NCI-H524 (cell line): ENCODE data around the gene MPG.

Source experiments
- DNase-seq, 2 experiments: peaks; one replicate each; lab custom pipeline; 2025; lab: John Stamatoyannopoulos, UW

The MPG gene

DNA sequence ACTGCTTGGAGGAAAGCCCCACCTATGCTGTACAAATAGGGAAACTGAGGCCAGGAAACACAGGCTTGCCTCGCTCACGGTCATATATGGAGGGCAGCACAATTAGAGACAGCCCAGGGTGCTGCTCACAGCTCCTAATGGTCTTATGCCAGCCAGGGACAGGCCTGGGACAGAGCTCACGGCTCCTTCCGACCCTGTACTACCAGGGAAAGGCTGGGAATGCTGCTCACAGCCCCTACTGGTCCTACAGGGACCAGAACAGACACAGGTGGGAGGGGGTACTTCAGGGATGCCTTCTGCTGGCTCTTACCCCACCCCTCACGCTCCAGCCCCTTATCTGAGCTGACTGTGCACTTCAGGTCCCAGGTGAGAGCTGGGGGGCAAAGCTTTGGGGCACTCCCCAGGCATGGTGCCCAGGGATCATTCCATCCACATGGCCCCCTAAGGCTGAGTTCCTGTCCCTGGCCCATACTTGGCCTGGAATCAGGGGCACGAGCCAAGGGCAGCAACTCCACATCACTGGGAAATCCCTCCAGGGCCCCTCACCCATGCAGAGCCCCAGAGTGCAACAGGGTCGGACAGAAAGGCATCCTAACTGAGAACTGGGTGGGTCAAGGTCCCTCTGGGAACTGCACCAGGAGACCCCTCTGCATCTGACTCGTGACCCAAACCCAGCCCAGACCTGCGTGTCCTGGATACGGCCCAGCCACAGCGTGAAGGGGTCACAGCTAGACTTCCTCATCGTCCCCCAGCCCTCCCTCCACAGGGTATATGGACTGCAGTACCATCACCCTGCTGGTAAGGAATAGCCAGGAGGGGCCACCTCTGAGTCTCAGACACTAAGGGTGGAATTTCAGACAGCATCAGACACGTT lies 11.5 kb upstream of the MPG start:
- DNase-seq = no peak

DNA sequence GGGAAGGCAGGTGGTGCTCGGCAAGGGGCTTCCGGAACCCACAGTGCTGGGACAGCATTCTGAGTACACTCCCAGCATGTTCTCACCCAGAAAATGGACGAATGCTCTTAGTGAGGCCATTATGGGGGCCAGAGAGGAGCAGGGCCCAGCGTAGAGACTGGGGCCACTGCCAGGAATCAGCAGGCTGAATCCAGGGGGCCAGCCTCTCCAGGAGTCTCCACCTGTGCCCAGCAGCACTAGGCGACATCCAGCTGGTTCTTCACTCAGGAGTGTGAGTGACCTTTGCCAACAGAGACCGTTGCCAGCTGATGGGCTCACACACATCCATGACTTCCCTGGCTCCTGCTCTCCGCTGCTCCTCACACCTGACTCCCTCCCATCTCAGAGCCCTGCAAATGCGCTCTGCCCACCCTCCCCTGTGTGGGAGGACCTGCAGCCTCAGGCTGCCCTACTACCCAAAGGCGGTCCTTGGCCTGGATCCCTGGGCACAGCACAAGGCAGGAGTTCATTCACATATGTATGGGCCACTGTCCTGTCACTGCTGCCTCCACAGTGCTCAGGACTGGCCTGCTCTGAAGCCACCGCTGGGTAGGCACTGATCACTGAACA lies 10.7 kb upstream of the MPG start:
- DNase-seq = no peak

DNA sequence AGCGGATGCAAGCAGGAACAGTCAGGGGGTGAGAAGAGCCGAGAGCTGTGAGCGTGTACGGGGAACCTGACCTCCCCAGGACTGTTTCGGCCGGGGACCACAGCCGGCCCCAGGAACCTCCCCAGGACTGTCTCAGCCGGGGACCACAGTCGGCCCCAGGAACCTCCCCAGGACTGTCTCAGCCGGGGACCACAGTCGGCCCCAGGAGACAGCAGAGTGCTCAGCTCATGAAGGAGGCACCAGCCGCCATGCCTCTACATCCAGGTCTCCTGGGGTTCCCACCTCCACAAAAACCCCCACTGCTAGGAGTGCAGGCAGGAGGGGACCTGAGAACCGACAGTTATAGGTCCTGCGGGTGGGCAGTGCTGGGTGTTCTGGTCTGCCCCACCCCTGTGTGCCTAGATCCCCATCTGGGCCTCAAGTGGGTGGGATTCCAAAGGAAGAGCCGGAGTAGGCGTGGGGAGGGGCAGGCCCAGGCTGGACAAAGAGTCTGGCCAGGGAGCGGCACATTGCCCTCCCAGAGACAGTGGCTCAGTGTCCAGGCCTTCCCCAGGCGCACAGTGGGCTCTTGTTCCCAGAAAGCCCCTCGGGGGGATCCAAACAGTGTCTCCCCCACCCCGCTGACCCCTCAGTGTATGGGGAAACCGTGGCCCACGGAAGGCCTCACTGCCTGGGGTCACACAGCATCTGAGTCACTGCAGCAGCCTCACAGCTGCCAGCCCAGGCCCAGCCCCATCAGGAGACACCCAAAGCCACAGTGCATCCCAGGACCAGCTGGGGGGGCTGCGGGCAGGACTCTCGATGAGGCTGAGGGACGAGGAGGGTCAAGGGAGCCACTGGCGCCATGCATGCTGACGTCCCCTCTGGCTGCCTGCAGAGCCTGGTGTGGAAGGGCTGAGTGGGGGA lies 9.9 kb upstream of the MPG start:
- no peak for DNase-seq

DNA sequence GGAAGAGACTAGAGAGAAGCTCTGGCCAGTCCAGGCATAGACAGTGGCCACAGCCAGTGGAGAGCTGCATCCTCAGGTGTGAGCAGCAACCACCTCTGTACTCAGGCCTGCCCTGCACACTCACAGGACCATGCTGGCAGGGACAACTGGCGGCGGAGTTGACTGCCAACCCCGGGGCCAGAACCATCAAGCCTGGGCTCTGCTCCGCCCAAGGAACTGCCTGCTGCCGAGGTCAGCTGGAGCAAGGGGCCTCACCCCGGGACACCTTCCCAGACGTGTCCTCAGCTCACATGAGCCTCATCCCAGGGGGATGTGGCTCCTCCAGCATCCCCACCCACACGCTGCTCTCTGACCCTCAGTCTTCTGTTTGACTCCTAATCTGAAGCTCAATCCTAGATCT lies 8.8 kb upstream of the MPG start:
- peak in 1 of 2 experiments; percentile 19 for DNase-seq

DNA sequence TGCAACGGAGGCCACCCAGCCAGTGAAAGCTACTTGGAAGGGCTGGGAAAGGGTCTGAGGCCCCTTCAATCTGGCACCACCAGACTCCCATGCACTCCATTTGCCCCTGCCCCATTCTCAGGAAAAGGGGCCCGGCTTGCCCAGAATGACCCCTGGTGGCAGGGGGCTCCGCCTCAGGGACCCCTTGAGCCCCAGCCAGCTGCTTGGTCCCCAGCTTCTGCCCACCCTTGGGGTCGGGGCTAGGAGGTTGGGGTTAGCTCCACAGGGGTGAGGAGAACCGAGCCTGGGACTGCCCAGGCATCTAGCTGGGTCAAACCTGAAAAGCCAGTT lies 6.8 kb upstream of the MPG start:
- no peak for DNase-seq

DNA sequence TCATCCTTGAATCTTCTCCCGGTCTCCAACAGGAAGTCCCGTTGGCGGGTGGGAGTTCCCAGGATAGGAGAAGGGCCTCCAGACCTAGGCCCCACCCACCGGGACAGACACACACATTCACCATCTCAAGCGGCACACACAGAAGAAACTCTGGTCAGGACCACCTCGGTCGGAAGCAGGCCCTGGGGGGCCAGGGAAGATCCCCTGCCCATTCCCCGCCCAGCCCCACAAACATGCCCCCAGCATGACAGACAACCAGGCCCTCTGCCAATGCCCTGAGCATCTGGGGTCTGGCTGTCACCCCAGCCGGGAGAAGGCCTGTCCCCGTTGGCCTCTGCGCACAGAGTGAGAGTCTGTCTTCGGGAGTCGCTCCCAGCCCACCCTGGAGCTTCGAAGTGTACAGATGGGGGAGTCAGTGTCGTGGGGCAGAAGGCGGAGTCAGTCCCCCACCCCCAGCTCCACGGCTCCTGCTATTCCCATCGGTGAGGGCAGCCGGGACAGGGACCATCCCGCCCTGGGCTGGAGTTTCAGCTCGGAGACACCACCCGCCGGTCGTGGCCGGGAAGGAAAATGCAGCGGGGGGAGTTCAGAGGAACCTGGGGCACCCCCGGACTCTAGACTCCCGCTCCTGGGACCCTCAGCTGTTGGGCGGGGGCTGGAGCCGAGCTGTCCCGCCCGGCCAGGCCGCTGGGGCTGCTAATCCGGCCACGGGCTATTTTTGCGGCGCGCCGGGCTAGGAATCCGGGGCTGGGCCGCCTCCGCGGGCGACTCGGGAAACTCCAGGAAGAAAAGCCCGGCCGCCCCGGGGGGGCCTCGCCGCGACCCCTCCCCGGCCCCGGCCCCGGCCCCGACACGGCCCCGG lies 6.3 kb upstream of the MPG start:
- no peak for DNase-seq

DNA sequence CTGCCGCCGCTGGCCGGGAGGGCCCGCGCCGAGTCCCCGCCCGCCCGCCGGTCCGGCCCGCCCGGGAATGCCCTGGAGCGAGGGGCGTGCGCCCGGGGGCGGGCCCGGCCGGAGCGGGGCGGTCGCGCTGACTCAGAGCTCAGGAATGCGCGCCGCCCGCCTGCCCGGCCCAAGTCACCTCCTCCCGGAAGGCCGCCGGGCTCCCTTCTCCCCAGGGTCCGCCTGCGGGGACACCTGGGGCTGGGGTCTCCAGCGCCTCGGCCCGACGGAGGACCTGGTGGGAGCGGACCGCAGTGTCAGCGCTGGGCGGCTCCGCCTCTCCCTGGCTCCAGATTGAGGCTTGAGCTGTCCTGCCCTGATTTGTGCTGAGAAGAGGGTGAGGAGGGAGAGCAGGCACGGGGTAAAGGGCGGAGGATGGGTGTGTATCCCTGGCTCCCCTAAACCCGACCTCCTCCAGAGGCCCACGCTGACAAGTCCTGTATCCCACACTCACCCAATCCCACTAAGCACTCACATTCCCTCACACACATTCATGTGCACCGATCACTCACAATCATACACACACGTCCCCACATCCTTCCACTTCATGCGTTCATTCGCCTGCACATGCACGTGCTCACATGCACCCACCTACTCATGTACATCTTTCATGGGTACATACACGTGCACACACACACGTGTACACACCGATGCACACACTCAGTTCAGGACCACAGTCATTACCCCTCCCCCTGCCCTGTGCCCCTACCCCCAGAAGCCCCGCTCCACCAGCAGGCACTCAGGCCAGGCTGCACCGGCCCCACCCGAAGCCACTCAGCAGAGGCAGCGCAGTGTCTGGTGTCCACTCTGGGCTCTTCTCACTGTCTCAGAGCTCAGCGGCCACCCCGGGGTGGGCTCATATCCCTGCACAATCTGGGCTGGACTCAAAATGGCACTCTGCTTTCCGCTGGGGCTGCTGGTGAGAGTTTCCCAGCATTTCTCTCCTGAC lies 5.2 kb upstream of the MPG start, which contains the start of gene RHBDF1:
RHBDF1 (minus strand) TSS at position 71 of the 988 bp plus-strand sequence. CDS start 7,616 bp downstream, outside the sequence.
- DNase-seq = no peak

DNA sequence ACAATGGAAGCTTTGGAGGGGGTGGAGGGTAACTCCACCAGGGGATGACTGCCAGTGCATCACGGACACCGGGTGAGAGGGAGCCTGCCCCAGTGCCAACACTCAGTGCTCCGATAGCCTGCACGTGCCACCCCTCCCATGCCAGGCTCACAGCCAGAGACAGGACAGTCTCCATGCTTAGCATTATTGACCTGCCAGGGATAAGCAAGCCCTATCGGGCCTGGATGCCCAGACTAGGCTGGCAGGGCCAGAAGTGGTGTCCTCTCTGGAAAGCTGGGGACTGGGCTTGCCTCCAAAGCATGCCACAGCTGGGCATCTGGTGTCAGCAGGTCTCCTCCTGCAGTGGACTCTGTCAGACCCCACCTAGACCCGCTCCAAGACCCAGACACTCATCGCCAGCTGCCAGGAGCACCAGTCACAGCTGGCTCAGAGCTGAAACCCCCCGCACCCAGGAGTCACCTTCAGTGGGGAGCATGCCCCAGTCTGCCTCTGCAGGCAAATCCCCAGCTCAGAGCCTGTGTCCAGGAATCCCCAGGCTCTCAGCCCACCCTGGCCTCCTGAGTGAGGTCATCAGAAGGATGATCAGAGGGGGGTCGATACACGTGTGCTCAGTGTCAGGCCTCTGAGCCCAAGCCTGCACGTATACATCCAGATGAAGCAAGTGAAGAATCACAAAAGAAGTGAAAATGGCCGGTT lies 3.8 kb upstream of the MPG start:
- DNase-seq = no peak

DNA sequence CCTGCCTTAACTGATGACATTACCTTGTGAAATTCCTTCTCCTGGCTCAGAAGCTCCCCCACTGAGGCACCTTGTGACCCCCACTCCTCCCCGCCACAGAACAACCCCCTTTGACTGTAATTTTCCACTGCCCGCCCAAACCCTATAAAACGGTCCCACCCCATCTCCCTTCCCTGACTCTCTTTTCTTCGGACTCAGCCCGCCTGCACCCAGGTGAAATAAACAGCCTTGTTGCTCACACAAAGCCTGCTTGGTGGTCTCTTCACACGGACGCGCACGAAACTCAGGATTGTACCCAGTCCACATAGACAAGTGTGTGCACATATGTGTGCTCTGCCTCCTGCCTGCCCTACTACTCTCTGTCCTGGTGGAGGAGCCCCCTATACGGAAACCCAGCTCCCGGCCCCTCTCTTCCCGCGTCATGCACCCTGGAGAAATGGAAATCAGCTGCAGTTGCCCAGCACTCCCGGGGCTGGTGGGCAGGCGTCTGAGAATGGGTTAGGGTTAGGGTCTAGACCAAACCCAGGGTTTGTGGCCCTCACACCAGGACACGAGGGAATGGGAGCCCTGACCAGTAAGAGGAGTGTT lies 3.2 kb upstream of the MPG start:
- DNase-seq = no peak

DNA sequence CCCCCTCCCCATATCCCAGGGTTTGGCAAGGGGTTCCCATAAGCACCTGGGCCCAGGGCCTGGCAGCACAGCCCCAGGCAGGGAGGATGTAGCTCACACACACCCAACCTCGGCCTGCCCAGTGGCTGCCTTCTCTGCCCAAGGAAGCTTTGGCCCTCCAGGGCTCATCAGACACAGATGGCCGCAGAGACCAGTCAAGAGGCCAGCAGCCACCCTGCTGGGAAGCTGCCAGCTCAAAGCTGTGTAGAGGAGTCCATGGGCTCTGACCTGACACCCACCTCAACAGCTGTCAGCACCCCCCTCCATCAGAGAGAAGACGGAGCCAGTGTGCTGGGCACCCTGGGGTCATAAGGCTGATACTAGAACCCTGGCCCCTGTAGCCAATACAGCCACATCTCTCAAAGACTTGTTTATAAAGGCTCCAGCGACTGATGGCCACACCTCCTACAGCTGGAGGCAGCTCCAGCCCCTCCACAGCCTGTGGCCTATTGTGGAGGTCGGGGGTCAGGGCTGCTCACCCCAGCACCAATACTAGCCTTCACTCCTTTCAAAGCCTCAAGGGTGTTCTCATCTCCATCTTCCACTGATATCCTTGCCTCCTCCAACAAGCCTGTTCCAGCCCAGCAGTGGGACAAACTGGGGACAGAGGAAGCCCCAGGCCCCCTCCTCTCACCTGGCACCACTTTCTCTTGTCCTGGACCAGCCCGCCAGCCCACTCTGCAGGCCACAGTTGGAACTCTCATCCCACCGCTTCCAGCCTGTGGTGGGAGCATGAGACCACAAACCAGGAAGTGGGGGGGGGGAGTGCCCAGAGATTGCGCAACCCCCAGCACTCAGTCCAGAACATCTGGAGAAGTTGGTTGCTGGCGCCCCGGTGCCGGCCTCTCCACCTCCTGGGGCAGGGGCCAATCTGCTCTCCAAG lies 2.2 kb upstream of the MPG start:
- DNase-seq = peak in 1 of 2 experiments; percentile 30

DNA sequence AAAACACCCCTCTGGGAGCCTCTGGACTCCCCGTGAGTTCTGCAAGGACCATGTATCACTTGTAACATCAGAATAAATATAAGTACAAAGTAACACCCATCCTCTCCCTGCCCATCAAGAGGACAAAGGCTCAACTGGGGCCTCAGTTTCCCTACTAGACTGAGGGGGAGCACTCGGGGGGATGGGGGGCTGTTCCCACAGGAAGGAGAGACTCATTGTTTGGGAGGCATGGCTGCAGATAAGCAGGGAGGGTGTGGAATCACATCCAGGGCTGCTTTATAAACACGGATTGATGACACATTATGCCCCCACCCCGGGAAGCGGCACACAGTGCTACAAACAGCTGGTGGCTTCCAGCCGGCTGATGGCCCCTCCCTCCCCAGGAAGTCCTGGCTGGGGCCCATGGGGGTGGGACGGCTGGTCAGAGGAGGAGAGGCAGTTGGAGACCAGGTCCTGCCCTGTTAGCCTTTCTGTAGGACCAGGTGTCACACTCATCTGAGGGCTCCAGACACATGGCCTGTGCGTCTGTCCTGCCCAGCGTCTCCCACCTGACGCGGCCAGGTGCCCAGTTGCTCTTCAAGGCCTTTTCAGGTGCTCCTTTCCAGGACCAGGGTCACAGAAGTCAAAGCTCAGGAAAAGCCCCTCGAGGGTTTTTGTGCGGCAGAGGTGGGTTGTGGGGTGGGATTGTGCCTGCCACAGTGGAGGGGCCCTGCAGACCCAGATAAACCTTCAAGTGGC lies 1.3 kb upstream of the MPG start:
- DNase-seq = peak in 1 of 2 experiments; percentile 32

DNA sequence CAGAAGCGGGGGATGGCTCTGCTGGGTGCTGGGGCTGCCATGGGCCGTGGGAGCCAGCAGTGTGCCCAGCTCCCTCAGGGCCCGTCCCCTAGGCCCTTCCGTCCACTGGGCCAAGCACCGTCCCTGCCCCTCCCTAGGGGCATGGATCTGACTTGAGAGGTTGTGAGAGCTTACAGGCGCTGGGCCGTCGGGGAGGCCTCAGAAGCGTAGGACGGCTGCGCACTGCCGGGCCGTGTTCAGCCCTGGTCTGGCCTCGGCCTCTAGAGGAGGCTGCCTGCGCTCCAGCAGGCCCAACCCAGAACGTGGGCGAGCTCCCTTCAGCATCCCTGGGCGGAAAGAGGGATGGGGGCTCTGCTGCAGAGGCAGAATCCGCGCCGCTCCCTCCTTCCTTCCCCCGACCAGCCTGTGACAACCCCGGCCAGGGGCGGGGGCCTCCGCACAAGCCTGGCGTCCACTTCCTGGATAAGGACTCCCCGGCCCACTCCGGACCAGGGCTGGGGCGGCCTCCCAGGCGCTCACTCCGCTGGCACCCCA lies 685 bp upstream of the MPG start:
- DNase-seq = peak in 1 of 2 experiments; percentile 33

DNA sequence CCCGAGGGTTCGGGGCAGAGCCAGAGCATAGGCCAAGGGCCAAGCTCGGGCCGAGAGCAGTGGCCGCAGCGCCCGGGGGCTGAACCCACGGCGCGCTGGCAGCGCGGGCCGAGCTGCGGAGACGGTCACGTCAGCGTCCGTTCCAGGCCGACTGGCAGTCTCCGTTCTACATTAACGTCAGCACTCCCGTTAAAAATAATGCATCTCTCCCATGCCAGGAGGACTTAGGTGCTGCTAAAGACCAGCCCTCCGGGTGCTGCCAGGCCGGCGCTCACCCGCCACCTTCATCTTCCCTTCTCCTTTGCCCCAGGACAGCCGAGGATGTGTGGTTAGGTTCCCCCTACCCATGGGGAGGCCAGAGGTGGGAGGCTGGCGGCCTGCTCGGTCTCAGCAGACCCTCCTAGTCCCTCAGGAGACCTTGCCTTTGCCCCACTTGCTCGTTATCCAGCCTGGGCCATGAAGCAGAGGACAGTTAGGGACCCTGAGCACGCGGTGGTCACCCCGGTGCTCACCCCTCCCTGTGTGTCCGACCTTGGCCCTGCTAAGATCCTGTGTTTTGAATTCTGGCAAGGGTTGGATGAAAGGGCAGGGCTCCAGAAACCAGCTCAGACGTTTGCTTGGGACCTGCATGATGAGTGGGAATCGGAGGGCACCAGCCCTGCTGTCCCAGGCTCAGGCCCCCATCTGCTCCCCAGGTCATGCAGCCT lies 572 bp downstream of the MPG start:
- DNase-seq = no peak

DNA sequence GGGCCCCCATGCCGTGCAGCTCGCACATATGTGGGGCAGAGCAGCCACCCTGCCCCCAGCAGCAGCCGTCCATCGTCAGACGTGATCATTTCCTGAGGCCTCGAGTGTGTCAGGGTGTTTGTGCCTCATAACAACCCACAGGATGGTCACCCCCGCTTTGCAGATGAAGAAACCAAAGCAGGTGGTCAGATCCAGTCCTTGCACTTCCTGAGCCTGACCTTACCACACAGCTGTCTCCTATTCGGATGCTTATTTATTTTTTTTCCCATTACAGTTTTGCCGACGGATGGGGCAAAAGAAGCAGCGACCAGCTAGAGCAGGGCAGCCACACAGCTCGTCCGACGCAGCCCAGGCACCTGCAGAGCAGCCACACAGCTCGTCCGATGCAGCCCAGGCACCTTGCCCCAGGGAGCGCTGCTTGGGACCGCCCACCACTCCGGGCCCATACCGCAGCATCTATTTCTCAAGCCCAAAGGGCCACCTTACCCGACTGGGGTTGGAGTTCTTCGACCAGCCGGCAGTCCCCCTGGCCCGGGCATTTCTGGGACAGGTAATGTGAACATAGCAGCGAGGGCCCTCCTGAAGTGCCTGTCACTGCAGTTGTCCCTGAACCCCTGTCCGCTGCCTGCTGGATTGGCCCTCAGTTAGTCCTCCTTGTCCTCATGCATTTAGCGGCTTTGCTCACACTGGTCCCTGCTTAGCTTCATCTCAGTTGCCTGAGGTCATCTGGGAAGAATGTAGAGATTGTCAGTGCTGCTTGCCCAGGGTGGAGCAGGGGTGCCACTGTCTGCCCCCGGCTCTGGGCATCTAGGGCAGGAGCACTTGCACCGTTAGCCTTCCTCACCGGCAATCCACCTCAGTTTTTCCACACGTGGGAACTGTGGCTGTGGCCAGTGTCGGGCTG lies 1.4 kb downstream of the MPG start:
- DNase-seq = no peak

DNA sequence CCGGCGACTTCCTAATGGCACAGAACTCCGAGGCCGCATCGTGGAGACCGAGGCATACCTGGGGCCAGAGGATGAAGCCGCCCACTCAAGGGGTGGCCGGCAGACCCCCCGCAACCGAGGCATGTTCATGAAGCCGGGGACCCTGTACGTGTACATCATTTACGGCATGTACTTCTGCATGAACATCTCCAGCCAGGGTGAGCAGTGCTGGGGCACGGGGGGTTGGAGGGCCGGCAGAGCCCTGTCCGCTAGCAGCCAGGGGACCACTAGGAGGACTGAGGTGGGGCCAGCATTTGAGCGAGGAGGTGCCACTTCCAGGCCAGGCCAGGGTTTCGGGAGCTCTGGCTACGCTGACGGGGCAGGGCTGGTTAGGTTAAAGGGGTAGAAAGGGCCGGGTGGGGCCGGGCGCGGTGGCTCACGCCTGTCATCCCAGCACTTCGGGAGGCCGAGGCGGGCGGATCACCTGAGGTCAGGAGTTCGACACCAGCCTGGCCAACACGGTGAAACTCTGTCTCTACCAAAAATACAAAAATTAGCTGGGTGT lies 5.1 kb downstream of the MPG start:
- DNase-seq = no peak
